ENCODE data around the gene COL23A1. TPM values are rescaled to one million over a fixed set of nuclear protein-coding genes. Genes with fewer than 3 reads are reported as not detected.

COL23A1 gene
- total and polyA plus RNA-seq, 2 experiments from 2014 or later, result 4.8 to 8.2 TPM

GRCh38 chr5:178507151-178507932 lies 82.9 kb downstream of the COL23A1 start:
- no peaks in the 10 kb centered on the region for H3K79me2 ChIP-seq (replicated peaks; ENCODE audit: insufficient read depth)
- Mint-ChIP-seq H3K4me1 (no peaks in the 10 kb centered on the region), H3K4me3 (no peak overlapping the region), H3K27me3 (ENCODE audit: insufficient read depth, low read depth, poor library complexity) (peaks cover 6% of the 10 kb centered on the region), H3K36me3 (ENCODE audit: low read depth) (peaks cover 10% of the 10 kb centered on the region), H3K27ac (no peak overlapping the region), H3K9me3 (peaks cover 19% of the 10 kb centered on the region)
- no peaks in the 10 kb centered on the region for H3K36me3 ChIP-seq (ENCODE audit: insufficient read depth)
- no peaks in the 10 kb centered on the region for H3K4me1 ChIP-seq (ENCODE audit: insufficient read depth)
- H3K27me3 ChIP-seq (ENCODE audit: insufficient read depth), result no peaks in the 10 kb centered on the region
- no peaks in the 10 kb centered on the region for H3F3A ChIP-seq (replicated peaks; ENCODE audit: low read depth)
- peaks cover 4% of the 10 kb centered on the region; the same call in 1 of the 2 replicates for H3K9me2 ChIP-seq (ENCODE audit: insufficient read depth)
- H2AFZ ChIP-seq, result no peak overlapping the region
- no peak for ATAC-seq
- H3K4me3 ChIP-seq, result no peak overlapping the region
- DNase-seq (ENCODE audit: low spot score), result no peak
- 0 out of 2 replicates have a peak, but pooled peaks cover 4% of the 10 kb centered on the region for H4K20me1 ChIP-seq (replicated peaks; ENCODE audit: insufficient read depth)
- no peak overlapping the region for H3K4me2 ChIP-seq
- no peak overlapping the region for H3K27ac ChIP-seq (ENCODE audit: low read depth)
- TF ChIP-seq STAT1 (IDR thresholded peaks at IDR 0.05; ENCODE audit: unreplicated experiment) (no peak), CTCF (conservative IDR thresholded peaks at IDR 0.05; ENCODE audit: low read depth in 2 of 2) (no peak), POLR2AphosphoS5 (IDR thresholded peaks at IDR 0.05; ENCODE audit: low read depth) (no peak), REST (IDR thresholded peaks at IDR 0.05; ENCODE audit: unreplicated experiment) (no peak), EZH2phosphoT487 (IDR thresholded peaks at IDR 0.05; ENCODE audit: unreplicated experiment) (no peak), ZNF331 (CRISPR knock-in tag; IDR thresholded peaks at IDR 0.05; ENCODE audit: low read depth) (no peak), NANOG (IDR thresholded peaks at IDR 0.05; ENCODE audit: borderline replicate concordance) (no peak), CREB1 (CRISPR knock-in tag; IDR thresholded peaks at IDR 0.05; ENCODE audit: low read depth) (no peak), ZNF462 (CRISPR knock-in tag; IDR thresholded peaks at IDR 0.05) (no peak)

All from GM23338 (cell line).